H1 (cell line): Measurements from ENCODE around the gene C17orf114.

Source experiments
- CHD7 ChIP-seq: fragments of 300-600 bp; sonication (generic); IDR thresholded peaks from 2 replicates; pipeline ENCODE4 v1.7.1; 2012; ENCODE audit warnings: low read length, moderate library complexity, mild to moderate bottlenecking, inconsistent platforms; ENCODE audit not compliant: insufficient replicate concordance
- JUND ChIP-seq: IDR thresholded peaks from 2 replicates; pipeline ENCODE4 v1.6.1; 2011; ENCODE audit warnings: mild to moderate bottlenecking, improper control_type of control experiment, low read length
- RNF2 ChIP-seq: fragments of 200-900, 300-1000 bp; sonication (generic); IDR thresholded peaks from 2 replicates; pipeline ENCODE4 v1.7.1; 2016; ENCODE audit warnings: borderline replicate concordance, low read depth, mild to moderate bottlenecking, antibody characterized with exemption, low read length; ENCODE audit not compliant: poor library complexity, severe bottlenecking; ENCODE audit errors: missing control alignments

Gene C17orf114

GRCh38 chr17:4845118-4845517 lies 43.0 kb upstream of the C17orf114 start (continued):
- TF ChIP-seq CHD7 (no peak), JUND (no peak), RNF2 (no peak)
